CD4-positive, alpha-beta T cell treated with Interleukin-1 beta for 1 hour (primary cell): ENCODE results near the gene RAB3C.

Experiments
- DNase-seq, 2 donors: peaks; one replicate each; pipeline ENCODE4 v3.0.0-alpha.2; 2020 to 2022

Gene RAB3C

DNA sequence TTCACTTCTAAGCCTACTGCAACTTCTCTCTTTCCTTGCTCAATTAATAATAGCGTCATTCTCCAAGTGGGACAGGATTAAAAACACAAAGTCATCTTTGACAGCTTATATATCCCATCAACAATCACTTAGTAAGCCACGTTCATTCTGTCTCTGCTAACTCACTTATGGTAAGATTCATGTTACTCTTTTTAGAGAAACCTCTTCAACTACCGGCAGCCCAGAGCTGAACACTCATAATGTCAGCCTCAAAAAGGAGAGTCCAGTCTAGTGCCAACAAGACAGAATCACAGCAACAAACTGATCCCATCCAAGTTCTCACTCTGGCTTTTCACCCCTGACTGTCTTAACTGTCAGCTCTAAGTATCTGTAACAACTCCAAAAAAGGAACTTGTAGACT is 196.0 kb downstream of the RAB3C start:
- no peak for DNase-seq

DNA sequence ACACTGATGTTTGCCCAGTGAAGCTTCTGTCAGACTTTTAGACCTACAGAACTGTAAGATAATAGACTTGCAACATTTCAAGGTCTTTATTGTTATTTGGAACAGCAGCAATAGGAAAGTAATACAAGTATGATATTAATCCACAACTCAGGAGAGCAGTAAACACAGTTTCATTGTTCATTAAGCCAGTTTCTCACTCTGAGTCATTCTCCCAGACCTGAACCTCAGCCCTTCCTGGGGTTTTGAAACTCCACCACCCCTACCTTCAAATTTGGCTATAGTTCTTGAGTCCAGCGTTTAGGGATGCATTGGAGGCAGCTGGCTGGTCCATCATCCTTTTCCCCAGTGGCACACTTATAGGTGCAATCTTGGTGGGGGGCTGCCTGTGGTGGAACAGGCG is 203.2 kb downstream of the RAB3C start:
- no peak for DNase-seq

DNA sequence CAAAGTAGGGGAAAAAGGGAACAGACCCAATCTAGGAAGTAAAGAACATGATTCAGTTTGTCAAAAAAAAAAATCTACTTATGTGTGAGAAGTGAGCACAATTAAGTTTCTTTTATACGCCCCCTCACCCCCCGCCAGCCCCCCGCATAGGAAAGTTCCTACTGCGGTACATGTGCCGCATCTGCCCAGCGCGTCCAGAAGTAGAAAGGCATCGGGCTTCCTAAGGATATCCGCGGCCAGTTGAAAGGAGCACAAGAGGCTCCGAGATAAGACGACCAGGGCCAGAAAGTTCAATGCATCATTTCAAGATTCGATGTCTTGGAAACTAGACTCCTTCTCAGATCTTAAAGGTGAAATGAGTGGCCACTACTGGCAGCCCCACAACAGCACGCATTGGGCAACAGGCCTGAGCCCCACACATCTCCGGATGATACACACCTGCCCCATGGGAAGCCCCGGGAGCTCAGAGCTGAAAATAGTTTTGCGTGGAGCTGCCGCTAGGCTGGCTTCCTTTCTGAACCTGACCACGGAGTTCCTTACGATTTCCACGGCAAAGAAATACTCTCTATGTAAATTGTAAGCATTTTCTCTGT is 203.9 kb downstream of the RAB3C start:
- DNase-seq = no peak

DNA sequence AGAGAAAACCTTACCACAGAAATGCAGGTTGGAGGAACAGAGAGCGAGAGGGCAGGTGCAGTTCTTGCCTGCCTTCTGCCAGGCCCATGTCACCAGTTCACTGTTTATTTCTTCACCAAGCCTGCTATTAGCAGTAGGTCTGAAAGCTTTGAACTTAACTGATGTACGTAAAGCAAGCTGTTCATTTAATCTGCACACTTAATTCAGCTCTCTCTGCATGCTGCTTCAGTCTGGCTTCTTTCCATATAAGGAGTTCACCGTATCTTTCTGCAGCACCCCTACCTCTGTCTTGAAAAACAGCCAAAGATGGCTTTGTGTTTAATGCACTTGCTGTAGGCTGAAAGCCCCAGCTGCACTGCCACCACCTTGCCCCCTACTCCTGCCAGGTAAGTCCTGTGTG is 205.1 kb downstream of the RAB3C start:
- no peak for DNase-seq

DNA sequence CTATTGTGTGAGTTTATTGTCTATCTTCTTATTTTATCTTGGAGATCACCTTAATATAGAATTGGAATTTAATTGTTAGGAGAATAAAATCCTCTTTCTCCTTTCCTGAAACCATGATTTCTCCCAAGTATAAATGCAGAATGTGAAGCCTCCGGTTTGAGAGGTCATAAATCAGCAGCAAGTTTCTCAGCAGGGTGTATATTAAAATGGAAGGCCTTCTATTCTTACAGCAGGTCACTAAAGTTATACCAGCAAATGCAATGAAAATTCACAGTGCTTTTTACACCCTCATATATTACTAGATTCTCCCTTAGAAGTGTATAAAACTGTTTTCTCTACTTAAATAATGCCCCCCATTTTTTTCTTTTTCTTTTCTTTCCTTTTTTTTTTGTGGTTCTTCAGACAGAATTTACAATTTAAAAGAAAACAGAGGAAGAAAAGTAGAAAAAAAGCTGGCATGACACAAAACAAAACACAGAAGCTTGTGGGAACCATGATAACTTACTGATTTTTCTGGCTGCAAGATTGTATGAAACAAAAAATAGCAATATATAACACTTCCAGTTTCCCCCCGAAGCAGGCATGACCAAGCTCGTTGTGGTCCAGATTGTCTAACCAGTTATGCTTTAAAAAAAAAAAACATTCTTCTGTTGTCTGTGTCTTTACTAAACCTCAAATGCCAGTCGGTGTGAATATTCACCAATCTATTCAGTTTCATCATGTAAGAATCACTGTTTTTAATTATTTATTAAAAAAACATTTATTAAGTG is 211.2 kb downstream of the RAB3C start:
- DNase-seq = no peak

DNA sequence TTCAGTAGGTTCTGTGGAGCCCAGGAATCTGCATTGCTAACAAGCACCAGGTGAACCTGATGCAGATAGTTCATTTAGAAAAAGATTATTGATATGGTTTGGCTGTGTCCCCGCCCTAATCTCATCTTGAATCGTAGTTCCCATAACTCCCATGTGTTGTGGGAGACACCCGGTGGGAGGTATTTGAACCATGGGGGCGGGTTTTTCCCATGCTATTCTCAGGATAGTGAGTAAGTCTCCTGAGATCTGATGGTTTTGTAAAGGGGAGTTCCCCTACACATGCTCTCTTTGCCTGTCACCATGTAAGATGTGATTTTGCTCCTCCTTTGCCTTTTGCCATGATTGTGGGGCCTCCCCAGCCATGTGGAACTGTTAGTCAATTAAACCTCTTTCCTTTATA is 212.0 kb downstream of the RAB3C start:
- no peak for DNase-seq

DNA sequence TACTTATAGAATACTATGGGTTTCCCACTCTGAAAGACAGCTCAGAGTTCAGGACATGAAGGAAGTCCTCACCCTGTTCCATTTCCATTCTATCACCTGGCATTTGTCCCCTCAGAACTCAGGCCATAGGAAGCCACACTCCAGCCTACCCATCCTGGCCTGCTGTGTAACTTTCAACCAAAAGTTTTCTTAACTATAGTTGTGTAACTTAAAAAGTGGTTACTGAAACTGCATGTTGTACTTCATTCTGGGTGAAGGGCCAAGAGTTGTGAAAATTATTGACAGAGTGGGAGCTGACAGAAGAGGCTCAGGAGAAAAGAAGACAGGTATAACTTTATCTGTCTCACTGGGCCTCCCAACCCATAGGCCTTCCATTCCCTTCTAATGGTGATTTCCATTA is 212.5 kb downstream of the RAB3C start:
- no peak for DNase-seq

DNA sequence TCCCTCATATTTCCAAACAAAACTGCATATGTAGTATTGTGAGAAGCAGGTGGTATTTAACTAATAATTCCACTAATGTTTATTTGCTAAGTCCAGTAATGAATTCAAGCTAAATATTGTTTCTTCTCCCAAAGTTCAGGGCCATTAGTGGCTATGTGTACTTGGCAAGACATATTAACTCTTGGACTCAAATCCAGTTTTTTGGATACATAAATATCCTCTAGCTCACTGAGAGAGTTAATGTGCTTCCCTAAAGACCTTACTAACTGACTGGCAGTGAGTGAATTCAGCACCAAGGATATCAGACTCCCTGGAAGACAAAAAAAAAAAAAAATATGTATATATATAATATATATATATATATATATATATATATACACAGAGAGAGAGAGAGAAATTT is 214.1 kb downstream of the RAB3C start:
- DNase-seq = no peak

DNA sequence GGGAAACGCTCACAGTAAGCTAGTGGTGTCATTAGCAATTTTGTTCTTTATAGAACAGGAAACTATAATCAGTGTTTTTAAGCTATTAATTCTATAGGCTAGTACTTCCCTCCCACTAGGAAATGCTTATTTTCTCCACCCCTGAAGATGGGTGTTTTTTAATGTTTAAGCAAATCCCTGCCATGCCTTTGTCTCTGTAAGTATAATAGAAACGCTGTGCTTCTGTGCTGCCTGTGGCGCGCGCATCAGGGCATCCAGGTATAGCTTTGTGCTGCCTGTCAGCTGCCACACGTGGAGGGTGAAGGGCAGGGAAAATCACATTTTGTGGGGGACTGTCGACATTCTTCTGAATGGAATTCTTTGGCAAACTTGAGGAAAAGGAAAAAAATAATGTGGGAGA is 217.5 kb downstream of the RAB3C start:
- no peak for DNase-seq

DNA sequence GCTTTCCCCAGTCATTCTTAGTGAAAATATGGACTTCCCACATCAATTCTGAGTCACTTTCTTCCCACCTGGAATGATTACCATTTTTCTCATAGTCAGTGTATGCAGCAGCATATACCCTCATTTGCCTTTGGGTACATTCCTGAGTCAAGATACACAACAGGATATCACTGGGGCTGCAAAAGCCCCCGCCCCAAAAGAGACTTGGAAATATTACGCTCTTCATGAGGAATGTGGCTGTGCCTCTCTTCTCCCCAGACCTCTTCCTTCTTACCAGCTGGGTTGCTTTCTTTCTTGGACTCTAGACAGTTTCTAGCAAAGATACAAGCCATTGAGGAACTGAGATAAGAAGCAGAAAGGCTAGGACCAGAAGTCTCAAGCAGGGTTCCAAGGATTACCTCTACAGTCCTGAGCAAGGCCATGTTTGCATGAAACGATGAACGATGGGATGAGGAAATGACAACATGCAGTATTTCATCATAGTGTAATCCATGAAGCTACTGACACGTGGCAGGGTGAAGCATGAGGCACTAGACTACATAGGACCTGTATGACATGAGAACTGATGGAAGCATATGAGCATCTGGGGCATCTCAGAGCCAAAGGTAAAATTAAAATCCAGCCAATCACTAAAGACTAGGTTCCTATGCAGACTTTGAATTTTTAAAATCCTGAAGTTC is 218.1 kb downstream of the RAB3C start:
- no peak for DNase-seq

DNA sequence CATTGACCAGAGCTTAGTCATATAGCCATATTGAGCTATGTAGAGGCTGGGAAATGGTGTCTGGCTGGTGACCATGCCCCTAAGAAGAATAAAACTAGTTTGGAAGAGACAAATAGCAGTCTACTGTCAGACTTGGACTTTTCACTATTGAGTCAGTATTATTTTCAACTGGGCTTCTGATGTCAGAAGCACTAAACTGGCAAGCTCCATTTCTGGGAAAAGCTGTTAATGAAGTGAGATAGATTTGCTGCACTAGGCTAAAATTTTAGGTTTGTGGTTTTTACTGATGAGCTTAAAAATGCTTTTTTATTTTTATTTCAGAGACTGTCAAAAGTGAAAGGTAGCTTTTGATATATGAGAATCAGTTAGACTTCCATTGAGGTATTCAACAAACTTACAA is 220.2 kb downstream of the RAB3C start:
- no peak for DNase-seq

DNA sequence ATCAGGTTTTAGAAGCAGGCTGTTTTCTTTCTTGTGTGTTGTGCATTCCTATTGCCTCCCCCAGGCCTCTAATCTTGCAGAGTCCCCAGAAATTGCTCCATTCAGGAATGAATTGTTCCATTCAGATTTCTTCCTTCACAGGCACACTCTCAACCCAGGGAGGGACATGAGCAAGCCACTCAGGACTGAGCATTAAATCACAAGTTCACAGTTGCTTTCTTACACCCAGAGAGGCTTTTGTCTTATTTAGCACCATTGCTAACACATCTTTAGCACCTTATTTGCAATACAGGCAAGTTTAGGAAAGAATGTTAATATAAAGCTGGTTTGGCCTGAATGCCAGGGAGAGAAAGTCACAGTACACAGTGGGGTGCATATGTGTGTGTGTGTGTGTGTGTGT is 221.4 kb downstream of the RAB3C start:
- no peak for DNase-seq

DNA sequence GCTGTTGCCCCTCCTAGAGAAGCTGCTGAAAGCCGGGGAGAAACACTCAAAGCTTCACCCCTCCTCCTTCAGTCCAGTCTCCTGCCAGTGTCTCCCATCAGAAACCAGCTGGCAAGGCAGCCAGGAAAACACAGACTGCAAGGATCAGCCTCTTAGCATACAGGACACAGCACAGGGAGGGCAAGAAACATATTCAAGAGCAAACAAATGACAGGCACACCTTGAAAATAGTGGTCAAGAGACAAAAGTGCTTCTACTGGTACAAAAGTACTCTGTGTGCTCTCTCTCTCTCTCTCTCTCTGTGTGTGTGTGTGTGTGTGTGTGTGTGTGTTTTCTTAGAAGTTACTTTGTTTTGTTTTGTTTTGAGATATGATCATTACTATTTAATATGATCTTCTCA is 227.2 kb downstream of the RAB3C start:
- no peak for DNase-seq

DNA sequence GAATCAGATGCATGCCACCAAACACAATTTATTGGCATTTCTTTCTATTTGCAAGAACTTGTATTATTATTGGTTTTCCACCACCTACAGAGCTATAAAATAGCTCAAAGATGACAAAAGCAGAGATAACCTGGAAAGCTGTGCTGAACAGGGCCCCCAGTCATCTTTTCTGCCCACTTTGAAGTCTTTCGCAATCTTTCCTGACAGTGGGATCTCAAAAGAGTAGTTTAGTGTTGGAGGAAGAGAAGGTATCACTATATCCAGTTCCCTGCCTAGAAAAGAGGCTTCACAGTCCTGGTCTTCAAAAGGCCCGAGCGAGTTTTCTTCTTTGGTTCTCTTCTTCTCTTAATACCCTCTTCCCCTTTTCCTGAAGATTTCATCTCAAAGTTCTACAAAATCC is 231.0 kb downstream of the RAB3C start:
- DNase-seq = no peak

DNA sequence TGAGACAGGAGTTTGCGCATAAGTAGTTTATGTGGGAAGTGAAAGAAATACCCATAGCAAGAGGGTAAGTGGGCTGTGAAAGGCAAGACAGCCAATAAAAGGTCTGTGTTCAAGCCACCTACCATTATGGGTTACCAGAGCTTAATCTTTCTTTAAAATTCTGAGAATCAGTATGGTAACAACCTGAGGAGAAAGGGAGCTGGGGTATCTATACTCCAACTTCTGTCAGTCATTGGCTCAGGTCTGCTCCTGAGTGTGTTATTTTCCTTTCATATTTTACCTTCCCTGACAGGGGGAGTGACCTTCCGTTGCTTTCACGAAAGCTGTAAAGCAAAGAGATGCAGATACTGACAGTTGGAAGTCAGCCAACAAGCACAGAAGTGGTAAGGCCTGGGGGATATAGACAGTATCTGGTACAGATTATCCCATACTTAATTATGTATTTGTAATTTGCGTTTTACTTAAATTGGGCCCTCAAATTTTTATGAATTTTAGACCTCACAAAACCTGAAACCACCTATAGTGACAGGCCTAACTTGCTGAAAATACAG is 233.4 kb downstream of the RAB3C start:
- no peak for DNase-seq

DNA sequence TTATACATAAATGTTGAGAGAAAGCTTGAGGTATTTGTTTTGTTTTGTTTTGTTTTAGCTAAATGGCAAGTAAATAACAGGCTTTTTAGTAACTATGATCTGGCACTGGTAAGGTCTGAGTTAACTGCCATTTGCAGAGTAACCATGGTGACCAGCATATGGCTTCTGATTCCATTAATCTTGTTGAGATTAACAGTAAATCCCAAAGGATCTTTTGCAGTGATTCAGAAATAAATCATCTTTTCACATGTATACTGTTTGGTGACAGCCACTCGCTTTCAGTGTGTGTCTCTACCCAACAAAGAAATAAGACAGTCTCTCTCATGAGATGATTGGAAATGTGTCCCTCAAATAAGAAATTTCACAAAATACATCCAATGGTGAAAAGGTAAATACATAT is 235.6 kb downstream of the RAB3C start:
- DNase-seq = no peak

DNA sequence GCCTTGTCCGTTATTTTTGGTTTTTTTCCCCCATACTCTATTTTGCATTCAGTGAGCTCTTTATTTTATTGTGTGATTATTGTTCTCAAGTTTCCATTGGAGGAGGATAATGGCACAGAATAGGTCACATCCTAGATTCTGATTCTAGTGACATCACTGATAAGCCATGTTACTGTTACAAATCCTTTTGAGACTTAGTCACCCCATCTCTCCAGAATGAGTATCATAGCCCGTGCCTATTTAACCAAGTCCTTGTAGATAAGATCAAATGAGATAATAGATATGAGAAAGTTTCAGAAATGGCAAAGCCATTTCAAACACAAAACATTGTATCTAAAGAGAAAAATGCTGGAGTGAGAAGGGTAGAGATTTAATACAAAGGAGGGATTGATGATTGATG is 242.6 kb downstream of the RAB3C start:
- DNase-seq = no peak

DNA sequence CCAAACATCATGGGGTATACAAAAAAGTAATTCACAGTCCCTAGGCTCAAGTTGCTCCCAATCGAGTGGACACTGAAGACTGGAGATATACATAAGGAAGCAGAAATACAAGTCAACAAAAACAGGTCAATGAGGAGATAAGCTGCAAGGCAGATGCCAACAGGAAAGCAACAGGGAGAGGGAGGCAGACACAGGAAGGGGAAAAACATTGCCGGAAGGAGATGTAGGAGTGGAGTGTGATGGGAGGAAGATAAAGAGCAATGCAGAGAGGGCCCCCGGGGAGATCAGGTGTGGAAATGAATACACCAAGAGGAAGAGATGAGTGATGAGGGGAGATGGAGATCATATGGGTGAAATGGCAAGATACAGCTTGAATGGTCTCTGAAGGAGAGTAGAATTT is 243.0 kb downstream of the RAB3C start:
- no peak for DNase-seq

DNA sequence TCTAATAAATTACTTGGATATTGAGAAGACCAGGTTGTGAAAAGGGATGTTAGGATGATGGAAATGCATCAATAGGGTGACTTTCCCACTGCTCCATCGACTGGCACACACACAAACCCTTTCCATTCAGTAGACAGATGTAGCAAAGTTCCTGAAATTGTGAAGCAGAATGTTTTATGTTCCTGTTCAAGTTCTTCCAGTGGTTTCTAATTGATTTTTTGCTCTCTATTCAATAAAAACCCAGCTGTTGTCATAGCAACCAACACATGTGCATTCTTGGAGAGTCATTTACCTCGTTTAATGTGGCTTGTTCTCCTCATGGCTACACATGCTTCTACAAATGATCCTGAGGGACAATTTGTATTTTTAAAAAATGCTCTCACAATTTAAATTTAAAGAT is 244.6 kb downstream of the RAB3C start:
- DNase-seq = no peak

DNA sequence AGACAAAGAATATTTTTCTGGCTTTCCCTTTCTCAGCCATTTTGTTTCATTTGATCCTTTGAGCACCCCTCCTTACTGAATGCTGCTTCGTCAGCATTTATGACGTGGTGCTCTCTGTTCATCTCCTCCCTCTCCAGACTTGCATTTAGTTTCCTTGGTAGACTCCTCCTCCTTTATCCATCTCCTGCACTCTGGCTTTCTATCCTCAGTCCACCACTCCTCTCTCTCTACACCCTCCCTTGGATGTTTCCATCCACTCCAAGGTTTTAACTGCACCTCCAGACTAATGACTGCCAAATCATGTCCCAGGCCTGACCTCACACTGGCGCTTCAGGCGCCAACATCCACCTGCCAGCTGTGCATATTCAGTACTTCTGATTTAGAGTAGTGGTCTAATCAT is 245.4 kb downstream of the RAB3C start:
- no peak for DNase-seq

DNA sequence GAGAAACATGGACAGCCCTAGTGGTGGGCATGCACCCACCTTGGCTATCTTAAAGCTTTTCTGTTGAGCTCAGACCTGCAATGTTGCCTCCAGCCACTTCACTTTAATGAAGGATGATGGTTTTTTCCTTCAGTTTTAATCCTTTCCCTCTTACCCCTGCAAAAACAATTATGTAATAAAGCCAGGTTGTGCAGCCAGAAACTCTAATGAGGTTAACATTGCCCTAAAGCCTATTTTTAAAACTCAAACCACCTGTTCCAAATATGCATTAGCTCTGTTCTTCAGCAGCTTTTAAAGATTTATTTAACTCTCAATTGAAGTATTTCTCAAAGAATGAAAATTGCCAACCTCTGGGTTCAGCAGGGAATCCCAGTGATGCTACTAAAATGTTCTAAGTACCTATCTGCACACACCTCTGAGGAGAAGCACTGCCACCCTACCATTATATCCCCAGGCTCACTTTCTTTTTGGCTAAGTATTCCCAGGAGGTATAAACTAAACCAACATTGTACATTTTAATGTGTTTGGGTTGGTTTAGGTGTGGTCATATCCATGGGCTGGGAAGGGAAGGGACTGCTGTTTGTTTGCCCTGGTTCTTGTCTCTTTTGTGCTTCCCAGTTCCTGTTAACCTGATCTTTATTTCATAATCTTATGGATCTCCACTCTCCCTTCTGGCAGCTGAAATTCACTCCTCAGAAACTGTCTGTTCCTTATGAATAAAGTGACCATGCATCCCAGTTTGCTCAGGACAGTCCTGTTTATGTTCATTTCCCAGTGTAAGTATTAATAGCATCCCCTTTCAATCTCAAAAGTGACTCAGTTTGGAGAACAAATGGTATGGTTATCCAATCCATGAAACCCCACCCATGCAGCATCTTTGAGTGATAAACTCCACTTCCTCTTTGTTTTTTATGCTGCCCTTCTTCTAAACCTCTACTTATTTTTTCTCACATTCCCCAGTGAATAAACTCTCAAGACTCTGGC is 251.7 kb downstream of the RAB3C start:
- DNase-seq = no peak

DNA sequence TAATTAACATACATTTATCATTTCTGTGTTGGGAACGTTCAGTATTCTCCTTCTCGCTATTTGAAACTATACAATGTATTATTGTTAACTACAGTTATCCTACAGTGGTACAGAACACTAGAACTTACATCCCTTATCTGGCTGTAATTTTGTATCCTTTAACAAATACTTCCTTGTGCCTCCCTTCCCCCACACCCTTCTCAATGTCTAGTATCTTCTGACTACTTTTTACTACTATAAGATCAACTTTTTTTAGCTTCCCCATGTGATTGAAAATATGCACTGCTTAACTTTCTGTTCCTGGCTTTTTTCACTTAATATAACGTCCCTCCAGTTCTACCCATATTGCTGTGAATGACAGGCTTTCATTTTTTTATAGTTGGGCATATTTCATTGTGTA is 253.5 kb downstream of the RAB3C start:
- DNase-seq = no peak

DNA sequence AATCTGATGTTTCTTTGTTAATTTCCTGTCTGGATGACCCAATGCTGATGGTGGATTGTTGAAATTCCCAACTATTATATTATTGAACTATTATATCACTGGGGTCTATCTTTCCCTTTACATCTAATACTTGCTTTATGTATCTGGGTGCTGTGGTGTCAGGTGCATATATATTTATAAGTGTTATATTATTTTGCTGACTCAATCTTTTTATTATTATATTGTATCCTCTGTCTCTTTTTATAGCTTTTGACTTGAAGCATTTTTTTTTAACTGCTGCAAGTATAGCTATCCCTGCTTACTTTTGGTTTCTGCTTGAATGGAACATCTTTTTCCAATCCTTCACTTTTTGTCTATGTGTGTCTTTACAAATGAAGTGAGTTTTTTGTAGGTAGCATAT is 255.9 kb downstream of the RAB3C start:
- DNase-seq = no peak
